Keratinocyte (primary cell): ENCODE results near the gene C4orf50. TPM values are rescaled to one million over a fixed set of nuclear protein-coding genes. Genes with fewer than 3 reads are reported as not detected.

Source experiments
- DNase-seq: peaks from one replicate; pipeline ENCODE4 v3.0.0-alpha.2; 2011; ENCODE audit warnings: low read depth, missing footprints, low spot score
- FAIRE-seq: peaks from 2 replicates; lab custom pipeline; 2011; peaks lifted over from hg19 to GRCh38; lab: Jason Lieb, UNC
- H2AFZ ChIP-seq: 2 replicates; pipeline ENCODE4 v1.6.0; 2012; ENCODE audit warnings: low read length, control low read depth, inconsistent platforms; ENCODE audit not compliant: control insufficient read depth
- H3K27ac ChIP-seq: 2 replicates; pipeline ENCODE4 v1.5.1; 2011; ENCODE audit warnings: low read length; ENCODE audit not compliant: control insufficient read depth, insufficient read depth
- H3K27me3 ChIP-seq: 3 replicates; pipeline ENCODE4 v1.6.0; 2011; ENCODE audit warnings: low read length; ENCODE audit not compliant: control insufficient read depth, insufficient read depth; ENCODE audit errors: extremely low read depth
- H3K36me3 ChIP-seq, 2 experiments: 2 replicates in 1 of 2; 3 replicates in 1 of 2; pipeline ENCODE4 v1.5.1; 2011; ENCODE audit warnings: low read length in 2 of 2, mild to moderate bottlenecking in 1 of 2; ENCODE audit not compliant: control insufficient read depth in 2 of 2, insufficient read depth in 2 of 2; ENCODE audit errors: extremely low read depth in 1 of 2
- H3K4me1 ChIP-seq: 3 replicates; pipeline ENCODE4 v1.5.1; 2011; ENCODE audit warnings: low read length; ENCODE audit not compliant: control insufficient read depth, insufficient read depth; ENCODE audit errors: extremely low read depth
- H3K4me2 ChIP-seq: 3 replicates; pipeline ENCODE4 v1.6.0; 2011; ENCODE audit warnings: low read depth, low read length; ENCODE audit not compliant: control insufficient read depth, insufficient read depth; ENCODE audit errors: extremely low read depth
- H3K4me3 ChIP-seq, 3 experiments: fragments of 200-600 bp in 1 of 3; sonication (generic) in 1 of 3; 2 replicates in 2 of 3; 3 replicates in 1 of 3; pipeline ENCODE4 v1.5.1; 2011 to 2016; ENCODE audit warnings: low read length in 3 of 3, mild to moderate bottlenecking in 3 of 3, control low read depth in 2 of 3, inconsistent platforms in 1 of 3, low read depth in 1 of 3, mixed read lengths in 1 of 3, mixed run types in 1 of 3, moderate library complexity in 1 of 3; ENCODE audit not compliant: control insufficient read depth in 2 of 3, insufficient read depth in 2 of 3; ENCODE audit errors: extremely low read depth in 1 of 3
- H3K79me2 ChIP-seq: 2 replicates; pipeline ENCODE4 v1.6.0; 2012; ENCODE audit warnings: low read length; ENCODE audit not compliant: control insufficient read depth, insufficient read depth
- H3K9ac ChIP-seq: 3 replicates; pipeline ENCODE4 v1.6.0; 2011; ENCODE audit warnings: low read length; ENCODE audit not compliant: control insufficient read depth, insufficient read depth; ENCODE audit errors: extremely low read depth
- H3K9me1 ChIP-seq: 3 replicates; pipeline ENCODE4 v1.6.0; 2011; ENCODE audit warnings: low read length; ENCODE audit not compliant: control insufficient read depth, insufficient read depth; ENCODE audit errors: extremely low read depth
- H3K9me3 ChIP-seq: 2 replicates; pipeline ENCODE4 v1.5.1; 2012; ENCODE audit warnings: low read depth, low read length; ENCODE audit not compliant: control insufficient read depth
- H4K20me1 ChIP-seq: 3 replicates; pipeline ENCODE4 v1.6.0; 2011; ENCODE audit warnings: low read length; ENCODE audit not compliant: control insufficient read depth, insufficient read depth; ENCODE audit errors: extremely low read depth
- EZH2 ChIP-seq: IDR thresholded peaks from one replicate; pipeline ENCODE4 v1.6.1; 2012; ENCODE audit warnings: inconsistent platforms, mild to moderate bottlenecking, low read length, moderate library complexity
- dilution Hi-C: fragments of 300-500 bp; cut with MboI; formaldehyde crosslinking; loops from one replicate; pipeline ENCODE4 v1.7.0; 2020; ENCODE audit warnings: low sequenced_read_pairs; ENCODE audit not compliant: extremely low pct_ligation_motif_present
- polyA plus RNA-seq, 5 experiments: library from polyadenylated mRNA; depleted of rRNA in 3 of 5; stranded (reverse) in 3 of 5; stranded (forward) in 1 of 5; unstranded in 1 of 5; fragments of >200 nt; gene quantifications; 1 replicate in 1 of 5; 2 replicates in 3 of 5; 3 replicates in 1 of 5; pipeline versions ENCODE4 v1.2.1 to v1.2.3, GENCODE V29; 2011 to 2012; ENCODE audit warnings: missing spikeins in 2 of 5, low read depth in 1 of 5, low replicate concordance in 1 of 5
- TF ChIP-seq, protein P1 (sequence below), 3 experiments: IDR thresholded peaks in 1 of 3; conservative IDR thresholded peaks in 1 of 3; optimal IDR thresholded peaks in 1 of 3; 2 replicates in 2 of 3; 3 replicates in 1 of 3; pipeline versions ENCODE3 to v1.5.1; 2011; ENCODE audit warnings: low read length in 3 of 3, mild to moderate bottlenecking in 3 of 3, moderate library complexity in 2 of 3, control low read depth in 1 of 3, inconsistent platforms in 1 of 3; ENCODE audit not compliant: insufficient read depth in 2 of 3; ENCODE audit errors: extremely low read depth in 1 of 3

C4orf50 gene
- polyA plus RNA-seq, 1 donor (not counting 4 experiments of a cell fraction or from before 2014, with no cell fraction given), result not detected

DNA sequence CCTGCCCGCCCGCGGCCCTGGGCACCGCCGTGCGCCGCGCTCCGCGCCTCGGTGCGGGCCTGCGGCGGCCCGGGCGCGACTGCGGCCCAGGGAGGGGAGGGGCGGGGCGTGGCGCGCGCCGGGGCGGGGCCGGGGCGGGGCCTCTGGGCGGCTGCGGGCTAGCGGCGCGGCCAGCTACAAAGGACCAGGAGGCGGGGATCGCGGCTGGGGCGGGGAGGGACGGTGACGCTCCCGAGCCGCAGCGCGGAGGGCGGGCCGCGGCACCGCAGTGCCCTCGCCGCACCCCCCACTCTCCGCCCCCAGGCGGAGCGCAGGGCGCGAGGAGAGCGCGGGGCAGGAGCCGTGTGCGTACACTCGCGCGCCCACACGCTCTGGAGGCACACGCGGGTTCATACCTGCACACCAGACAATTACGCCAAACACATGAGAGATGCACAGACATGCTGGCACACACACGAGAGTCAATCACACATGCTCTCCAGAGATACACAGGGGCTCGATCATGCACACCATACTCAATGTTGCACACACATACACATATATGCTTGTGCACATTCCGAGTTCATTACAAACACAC is 125.1 kb downstream of the C4orf50 start, which contains the start of gene CRMP1:
Gene CRMP1, minus strand, starts transcription at position 83 of the 577 bp plus-strand sequence. CDS start 117 bp downstream, outside the sequence.
- dilution Hi-C loops, result no loop called here
- Histone ChIP-seq H3K27me3 (peaks cover 75% of the 10 kb centered on the region), H3K4me2 (no peak within 1 kb of the TSS)

DNA sequence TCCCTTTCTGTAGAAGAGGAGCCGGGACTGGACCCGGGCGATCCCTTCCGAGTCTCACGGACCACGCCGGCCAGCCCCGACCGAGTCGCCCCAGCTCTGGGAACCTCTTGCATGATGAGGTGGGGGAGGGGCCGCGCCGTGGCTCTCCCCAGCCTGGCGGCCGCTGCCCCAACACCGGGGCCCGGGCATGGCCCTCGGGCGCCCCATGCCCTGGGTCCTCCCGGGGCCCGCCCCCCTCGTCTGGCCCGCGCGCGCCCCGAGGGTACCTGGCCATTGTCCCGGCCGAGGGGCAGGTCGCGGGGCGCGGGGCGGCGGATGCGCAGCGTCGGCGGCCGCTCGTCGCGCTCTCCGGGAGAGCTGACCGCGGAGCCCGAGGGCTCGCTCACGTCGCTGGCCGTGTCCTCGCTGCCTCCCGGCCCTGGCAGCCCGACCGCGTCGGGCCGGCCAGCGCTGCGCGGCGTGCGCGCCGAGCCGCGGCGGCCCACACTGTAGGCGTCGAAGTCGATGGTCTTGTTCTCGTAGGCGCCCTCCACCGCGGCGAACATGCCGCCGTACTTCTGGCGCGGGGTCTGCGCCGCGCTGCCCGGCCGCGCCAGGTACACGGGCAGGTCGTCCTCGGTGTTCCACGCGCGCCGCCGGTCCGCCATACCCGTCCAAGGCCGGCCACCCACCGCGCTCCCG is 125.8 kb downstream of the C4orf50 start:
- no peaks in the 10 kb centered on the region for H3K79me2 ChIP-seq
- dilution Hi-C loops, result no loop called here
- no peak overlapping the region for H3K4me2 ChIP-seq
- no peaks in the 10 kb centered on the region for H4K20me1 ChIP-seq
- FAIRE-seq, result no peak
- no peak overlapping the region for H3K4me3 ChIP-seq
- no peaks in the 10 kb centered on the region for H3K4me1 ChIP-seq
- no peak overlapping the region for H3K27ac ChIP-seq
- H3K9me3 ChIP-seq, result no peaks in the 10 kb centered on the region
- no peak for DNase-seq
- no peak overlapping the region for H3K9ac ChIP-seq
- TF ChIP-seq, protein P1, sequence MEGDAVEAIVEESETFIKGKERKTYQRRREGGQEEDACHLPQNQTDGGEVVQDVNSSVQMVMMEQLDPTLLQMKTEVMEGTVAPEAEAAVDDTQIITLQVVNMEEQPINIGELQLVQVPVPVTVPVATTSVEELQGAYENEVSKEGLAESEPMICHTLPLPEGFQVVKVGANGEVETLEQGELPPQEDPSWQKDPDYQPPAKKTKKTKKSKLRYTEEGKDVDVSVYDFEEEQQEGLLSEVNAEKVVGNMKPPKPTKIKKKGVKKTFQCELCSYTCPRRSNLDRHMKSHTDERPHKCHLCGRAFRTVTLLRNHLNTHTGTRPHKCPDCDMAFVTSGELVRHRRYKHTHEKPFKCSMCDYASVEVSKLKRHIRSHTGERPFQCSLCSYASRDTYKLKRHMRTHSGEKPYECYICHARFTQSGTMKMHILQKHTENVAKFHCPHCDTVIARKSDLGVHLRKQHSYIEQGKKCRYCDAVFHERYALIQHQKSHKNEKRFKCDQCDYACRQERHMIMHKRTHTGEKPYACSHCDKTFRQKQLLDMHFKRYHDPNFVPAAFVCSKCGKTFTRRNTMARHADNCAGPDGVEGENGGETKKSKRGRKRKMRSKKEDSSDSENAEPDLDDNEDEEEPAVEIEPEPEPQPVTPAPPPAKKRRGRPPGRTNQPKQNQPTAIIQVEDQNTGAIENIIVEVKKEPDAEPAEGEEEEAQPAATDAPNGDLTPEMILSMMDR (optimal IDR thresholded peaks at IDR 0.05 in 1 of 3, IDR thresholded peaks at IDR 0.05 in 1 of 3, conservative IDR thresholded peaks at IDR 0.05 in 1 of 3; ENCODE audit: extremely low read depth in 1 of 3, insufficient read depth in 2 of 3, low read length in 3 of 3), result no peak
- no peak for TF ChIP-seq EZH2
- no peaks in the 10 kb centered on the region for H3K36me3 ChIP-seq
- peaks cover 80% of the 10 kb centered on the region for H3K27me3 ChIP-seq
- H2AFZ ChIP-seq, result no peak overlapping the region
- H3K9me1 ChIP-seq, result no peaks in the 10 kb centered on the region

More for the DNA sequence above, 125.1 kb downstream of the C4orf50 start, which contains the start of gene CRMP1:
- Histone ChIP-seq H3K4me3 (no peak within 1 kb of the TSS), H3K9me1 (no peaks in the 10 kb centered on the region), H3K4me1 (no peaks in the 10 kb centered on the region), H3K79me2 (no peaks in the 10 kb centered on the region), H3K36me3 (no peaks in the 10 kb centered on the region), H3K9me3 (no peaks in the 10 kb centered on the region), H4K20me1 (no peaks in the 10 kb centered on the region), H3K27ac (no peak within 1 kb of the TSS), H3K9ac (no peak within 1 kb of the TSS), H2AFZ (no peak within 1 kb of the TSS)
- DNase-seq (no peak), FAIRE-seq (no peak)
- TF ChIP-seq, protein P1 (optimal IDR thresholded peaks at IDR 0.05 in 1 of 3, IDR thresholded peaks at IDR 0.05 in 1 of 3, conservative IDR thresholded peaks at IDR 0.05 in 1 of 3; ENCODE audit: extremely low read depth in 1 of 3, insufficient read depth in 2 of 3, low read length in 3 of 3), result no peak
- TF ChIP-seq EZH2, result no peak
